ENCODE results near the gene DBNDD1. TPM values are rescaled to one million over a fixed set of nuclear protein-coding genes. Genes with fewer than 3 reads are reported as not detected.

DBNDD1 gene
- total RNA-seq, 1 experiment from 2014 or later = 1.3 TPM

DNA sequence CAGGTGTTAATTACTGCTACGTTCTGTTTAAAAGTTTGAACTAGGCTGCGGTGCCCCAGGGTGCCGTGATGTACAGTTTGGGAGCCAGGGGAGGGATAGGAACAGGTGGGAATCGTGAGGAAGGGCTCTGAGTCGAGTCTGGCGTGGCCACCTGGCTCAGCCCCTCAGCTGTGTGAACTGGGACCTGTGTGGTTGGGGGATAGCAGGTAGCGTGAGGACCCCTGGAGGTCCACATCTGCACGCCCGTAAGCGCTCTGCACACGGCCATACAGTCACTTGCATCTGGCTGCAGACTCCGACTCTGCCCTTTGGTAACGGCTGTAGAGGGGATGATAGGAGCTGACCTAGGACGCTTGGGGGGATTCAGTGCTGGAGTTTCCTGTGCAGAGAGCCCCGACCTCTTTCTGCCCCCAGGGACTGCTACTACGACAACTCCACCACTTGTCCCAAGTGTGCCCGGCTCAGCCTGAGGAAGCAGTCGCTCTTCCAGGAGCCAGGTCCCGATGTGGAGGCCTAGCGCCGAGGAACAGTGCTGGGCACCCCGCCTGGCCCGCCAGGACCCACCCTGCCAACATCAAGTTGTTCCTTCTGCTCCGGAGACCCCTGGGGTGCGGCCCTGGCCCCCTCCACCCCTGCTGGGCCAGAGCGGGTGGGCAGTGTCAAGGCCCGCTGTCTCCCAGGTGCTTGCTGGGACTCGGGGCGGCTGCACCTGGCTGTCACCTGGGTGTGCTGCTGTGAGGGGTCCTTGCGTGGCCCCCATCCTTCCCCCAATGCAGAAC lies 53.6 kb downstream of the DBNDD1 start:
- H3K9me3 ChIP-seq (replicated peaks) = no peaks in the 10 kb centered on the region
- H3K27me3 ChIP-seq (replicated peaks) = no peaks in the 10 kb centered on the region
- H3K4me3 ChIP-seq = no peak overlapping the region
- H3K27ac ChIP-seq = no peak overlapping the region
- H3K36me3 ChIP-seq = peaks cover 12% of the 10 kb centered on the region
- no peak for DNase-seq (ENCODE audit: low read depth in 1 of 2, low spot score in 2 of 2)
- no peaks in the 10 kb centered on the region for H3K4me1 ChIP-seq (replicated peaks)

- H3K4me1 ChIP-seq (replicated peaks) = no peaks in the 10 kb centered on the region
- H3K27me3 ChIP-seq (replicated peaks) = no peaks in the 10 kb centered on the region
- no peak overlapping the region for H3K27ac ChIP-seq
- peaks cover under 1% of the 10 kb centered on the region for H3K36me3 ChIP-seq
- H3K9me3 ChIP-seq (replicated peaks) = no peaks in the 10 kb centered on the region
- H3K4me3 ChIP-seq = no peak overlapping the region
- no peak for DNase-seq (ENCODE audit: low read depth in 1 of 2, low spot score in 2 of 2)
Measured at GRCh38 chr16:89964201-89964600, 55.1 kb downstream of the DBNDD1 start.

GRCh38 chr16:89962754-89963498 lies 56.3 kb downstream of the DBNDD1 start:
- no peak overlapping the region for H3K27ac ChIP-seq
- H3K27me3 ChIP-seq (replicated peaks) = no peaks in the 10 kb centered on the region
- DNase-seq (ENCODE audit: low read depth in 1 of 2, low spot score in 2 of 2) = no peak
- H3K9me3 ChIP-seq (replicated peaks) = no peaks in the 10 kb centered on the region
- H3K4me1 ChIP-seq (replicated peaks) = no peaks in the 10 kb centered on the region
- H3K36me3 ChIP-seq = peaks cover 6% of the 10 kb centered on the region
- H3K4me3 ChIP-seq = no peak overlapping the region

- Histone ChIP-seq H3K4me1 (replicated peaks) (no peaks in the 10 kb centered on the region), H3K4me3 (no peak overlapping the region), H3K27me3 (replicated peaks) (no peaks in the 10 kb centered on the region), H3K36me3 (peaks cover 16% of the 10 kb centered on the region), H3K9me3 (replicated peaks) (no peaks in the 10 kb centered on the region), H3K27ac (no peak overlapping the region)
- DNase-seq (ENCODE audit: low read depth in 1 of 2, low spot score in 2 of 2) = no peak
Measured at GRCh38 chr16:89961920-89962319, 57.3 kb downstream of the DBNDD1 start.

GRCh38 chr16:89960966-89961365 lies 58.3 kb downstream of the DBNDD1 start:
- no peaks in the 10 kb centered on the region for H3K4me1 ChIP-seq (replicated peaks)
- no peak overlapping the region for H3K27ac ChIP-seq
- no peaks in the 10 kb centered on the region for H3K27me3 ChIP-seq (replicated peaks)
- H3K9me3 ChIP-seq (replicated peaks) = no peaks in the 10 kb centered on the region
- peaks cover 19% of the 10 kb centered on the region for H3K36me3 ChIP-seq
- DNase-seq (ENCODE audit: low read depth in 1 of 2, low spot score in 2 of 2) = no peak
- no peak overlapping the region for H3K4me3 ChIP-seq

DNA sequence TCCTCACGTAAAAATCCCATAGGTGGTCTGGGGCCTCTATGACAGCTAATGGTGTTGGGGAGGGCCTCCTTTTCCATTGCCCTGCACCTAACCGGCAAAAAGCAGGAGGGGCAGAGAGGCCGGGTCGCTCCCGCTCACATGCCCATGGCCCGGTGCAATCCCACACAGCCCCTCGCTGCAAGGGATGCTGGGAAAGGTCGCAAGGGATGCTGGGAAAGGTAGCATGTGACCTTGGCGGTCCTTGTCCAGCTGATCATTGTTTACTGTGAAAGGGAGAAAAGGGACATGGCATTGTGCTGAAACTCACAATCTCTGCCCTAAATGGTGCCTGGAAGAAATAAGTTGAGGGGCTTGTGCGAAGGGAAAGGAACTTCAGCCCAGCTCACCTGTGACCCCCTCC lies 60.7 kb downstream of the DBNDD1 start:
- no peak overlapping the region for H3K27ac ChIP-seq
- no peak overlapping the region for H3K4me3 ChIP-seq
- H3K36me3 ChIP-seq = peaks cover 25% of the 10 kb centered on the region
- H3K27me3 ChIP-seq (replicated peaks) = no peaks in the 10 kb centered on the region
- no peaks in the 10 kb centered on the region for H3K4me1 ChIP-seq (replicated peaks)
- H3K9me3 ChIP-seq (replicated peaks) = no peaks in the 10 kb centered on the region
- no peak for DNase-seq (ENCODE audit: low read depth in 1 of 2, low spot score in 2 of 2)

- H3K4me3 ChIP-seq = no peak overlapping the region
Measured at GRCh38 chr16:89958068-89958467, 61.2 kb downstream of the DBNDD1 start.

GRCh38 chr16:89957216-89957785 lies 62.0 kb downstream of the DBNDD1 start:
- Histone ChIP-seq H3K36me3 (peaks cover 25% of the 10 kb centered on the region), H3K4me1 (replicated peaks) (no peaks in the 10 kb centered on the region), H3K9me3 (replicated peaks) (no peaks in the 10 kb centered on the region), H3K27me3 (replicated peaks) (no peaks in the 10 kb centered on the region), H3K4me3 (no peak overlapping the region), H3K27ac (no peak overlapping the region)
- DNase-seq (ENCODE audit: low read depth in 1 of 2, low spot score in 2 of 2) = no peak

More at GRCh38 chr16:89958068-89958467, 61.2 kb downstream of the DBNDD1 start:
- no peaks in the 10 kb centered on the region for H3K27me3 ChIP-seq (replicated peaks)
- DNase-seq (ENCODE audit: low read depth in 1 of 2, low spot score in 2 of 2) = peak; percentile 42 to 61
- H3K27ac ChIP-seq = no peak overlapping the region
- no peaks in the 10 kb centered on the region for H3K9me3 ChIP-seq (replicated peaks)
- H3K4me1 ChIP-seq (replicated peaks) = no peaks in the 10 kb centered on the region
- peaks cover 25% of the 10 kb centered on the region for H3K36me3 ChIP-seq

GRCh38 chr16:89956505-89957215 lies 62.6 kb downstream of the DBNDD1 start:
- H3K36me3 ChIP-seq = peaks cover 25% of the 10 kb centered on the region
- no peaks in the 10 kb centered on the region for H3K9me3 ChIP-seq (replicated peaks)
- no peak overlapping the region for H3K4me3 ChIP-seq
- H3K27me3 ChIP-seq (replicated peaks) = no peaks in the 10 kb centered on the region
- no peak overlapping the region for H3K27ac ChIP-seq
- H3K4me1 ChIP-seq (replicated peaks) = no peaks in the 10 kb centered on the region
- no peak for DNase-seq (ENCODE audit: low read depth in 1 of 2, low spot score in 2 of 2)

DNA sequence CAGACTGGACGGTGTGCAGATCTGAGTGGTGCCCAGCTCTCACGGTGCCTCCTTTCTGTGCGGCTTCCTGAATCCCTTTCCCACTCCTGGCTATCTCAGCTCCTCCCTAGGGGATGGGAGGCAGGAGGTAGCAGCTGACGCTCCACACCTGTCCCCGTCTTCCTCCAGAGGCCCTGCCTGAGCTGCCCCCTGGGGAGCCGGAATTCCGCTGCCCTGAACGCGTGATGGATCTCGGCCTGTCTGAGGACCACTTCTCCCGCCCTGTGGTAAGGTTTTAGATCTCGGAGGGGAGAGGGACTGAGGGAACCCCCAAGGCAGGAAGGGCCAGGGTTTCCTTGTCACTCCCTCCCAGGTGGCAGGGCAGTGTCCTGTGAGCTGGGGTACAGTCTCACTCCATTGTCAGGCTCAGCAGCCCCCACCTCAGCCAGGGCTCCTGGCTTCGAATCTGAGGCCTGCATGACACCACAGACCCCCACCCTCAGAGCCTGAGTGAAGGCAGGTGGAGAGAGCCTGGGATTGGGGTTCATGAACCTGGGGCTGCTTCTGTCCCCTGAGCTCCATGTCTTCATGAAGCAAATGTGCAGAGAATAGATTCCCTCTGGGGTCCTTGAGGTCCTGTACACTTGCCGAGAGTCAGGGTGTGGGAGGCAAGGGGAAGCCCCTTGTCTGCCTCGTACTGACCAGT lies 64.1 kb downstream of the DBNDD1 start:
- no peak for DNase-seq (ENCODE audit: low read depth in 1 of 2, low spot score in 2 of 2)
- Histone ChIP-seq H3K36me3 (peaks cover 25% of the 10 kb centered on the region), H3K27ac (no peak overlapping the region)

More for the DNA sequence above, 64.1 kb downstream of the DBNDD1 start:
- no peaks in the 10 kb centered on the region for H3K4me1 ChIP-seq (replicated peaks)
- H3K4me3 ChIP-seq = no peak overlapping the region
- H3K27me3 ChIP-seq (replicated peaks) = no peaks in the 10 kb centered on the region
- H3K9me3 ChIP-seq (replicated peaks) = no peaks in the 10 kb centered on the region

Other genes with a start within 250 kb of the DBNDD1 start
- 16.0 and 27.8 TPM in 2 replicates for gene FANCA, start 202.8 kb downstream of the DBNDD1 start, total RNA-seq (2014; rRNA removed; shearing (Covaris generic))
- 2.3 and 2.7 TPM in 2 replicates for gene SPIRE2, start 191.0 kb downstream of the DBNDD1 start, total RNA-seq (2014; rRNA removed; shearing (Covaris generic))
- 122 and 128 TPM in 2 replicates for gene TCF25, start 145.9 kb downstream of the DBNDD1 start, total RNA-seq (2014; rRNA removed; shearing (Covaris generic))
- 5.4 and 9.2 TPM in 2 replicates for gene MC1R, start 100.6 kb downstream of the DBNDD1 start, total RNA-seq (2014; rRNA removed; shearing (Covaris generic))
- gene TUBB3, start 96.1 kb downstream of the DBNDD1 start, total RNA-seq (2014; rRNA removed; shearing (Covaris generic)) = 58.2 and 104 TPM in 2 replicates
- gene DEF8, start 70.7 kb downstream of the DBNDD1 start, total RNA-seq (2014; rRNA removed; shearing (Covaris generic)) = 122 and 135 TPM in 2 replicates
- not detected in 2 replicates for gene PRDM7, start 57.9 kb upstream of the DBNDD1 start, total RNA-seq (2014; rRNA removed; shearing (Covaris generic))

All from SJSA1 (cell line).